Right lobe of liver (tissue), 4 donors: Measurements from ENCODE around the gene REEP2.

Source experiments
- POLR2A ChIP-seq: fragments of 450-650 bp; IDR thresholded peaks from one replicate; pipeline ENCODE4 v1.6.1; 2017; ENCODE audit warnings: antibody characterized with exemption, mild to moderate bottlenecking
- TF ChIP-seq, protein P1 (sequence below), 4 donors: fragments of 200-600 bp in 3 of 4; fragments of 450-650 bp in 1 of 4; IDR thresholded peaks; one replicate each; pipeline versions ENCODE4 v1.5.1 to v1.8.0; 2016 to 2022; ENCODE audit warnings: antibody characterized with exemption in 4 of 4, mild to moderate bottlenecking in 2 of 4
- donor health status: DM: no; HTN: no; CAD: no.
- donor health status: DM: no; HTN: no; CAD: no.
- donor health status: DM: no; HTN: yes; CAD: no.

DNA sequence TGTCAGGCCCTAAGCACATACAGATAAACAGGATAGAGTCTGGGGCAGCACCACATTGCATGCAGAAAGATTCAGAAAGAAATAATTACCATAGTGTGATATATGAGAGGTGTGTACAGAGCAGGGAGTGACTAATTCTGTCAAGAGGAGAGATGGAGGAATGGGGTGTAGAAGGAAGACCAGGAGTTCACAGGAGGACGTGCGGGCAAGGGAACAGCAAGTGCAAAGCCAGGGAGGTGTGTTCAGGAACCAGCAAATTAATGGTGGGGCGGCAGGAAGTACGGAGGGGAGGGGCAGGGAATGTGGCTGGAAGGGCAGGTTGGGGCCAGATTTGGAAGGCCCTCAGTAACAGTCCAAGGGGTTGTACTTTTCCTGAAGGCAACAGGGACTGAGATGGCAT, 43.8 kb downstream of the REEP2 start:
- TF ChIP-seq, protein P1, sequence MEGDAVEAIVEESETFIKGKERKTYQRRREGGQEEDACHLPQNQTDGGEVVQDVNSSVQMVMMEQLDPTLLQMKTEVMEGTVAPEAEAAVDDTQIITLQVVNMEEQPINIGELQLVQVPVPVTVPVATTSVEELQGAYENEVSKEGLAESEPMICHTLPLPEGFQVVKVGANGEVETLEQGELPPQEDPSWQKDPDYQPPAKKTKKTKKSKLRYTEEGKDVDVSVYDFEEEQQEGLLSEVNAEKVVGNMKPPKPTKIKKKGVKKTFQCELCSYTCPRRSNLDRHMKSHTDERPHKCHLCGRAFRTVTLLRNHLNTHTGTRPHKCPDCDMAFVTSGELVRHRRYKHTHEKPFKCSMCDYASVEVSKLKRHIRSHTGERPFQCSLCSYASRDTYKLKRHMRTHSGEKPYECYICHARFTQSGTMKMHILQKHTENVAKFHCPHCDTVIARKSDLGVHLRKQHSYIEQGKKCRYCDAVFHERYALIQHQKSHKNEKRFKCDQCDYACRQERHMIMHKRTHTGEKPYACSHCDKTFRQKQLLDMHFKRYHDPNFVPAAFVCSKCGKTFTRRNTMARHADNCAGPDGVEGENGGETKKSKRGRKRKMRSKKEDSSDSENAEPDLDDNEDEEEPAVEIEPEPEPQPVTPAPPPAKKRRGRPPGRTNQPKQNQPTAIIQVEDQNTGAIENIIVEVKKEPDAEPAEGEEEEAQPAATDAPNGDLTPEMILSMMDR (IDR thresholded peaks at IDR 0.05): no peak
- no peak for TF ChIP-seq POLR2A
